GM21529 (cell line): ENCODE data around the gene ATP2B1.
A peak's percentile ranks its signal among the peaks of the same experiment; 100 is the strongest.
"Not testable (repeated sequence)": the region's sequence is repeated elsewhere in the genome, so short reads cannot be mapped to it uniquely, and the experiment has no call there.

Experiments
- ATAC-seq: cut with Tn5 transposase; IDR thresholded peaks from one replicate; pipeline ENCODE4 v1.9.1; 2021; ENCODE audit not compliant: unreplicated experiment

ATP2B1 gene

DNA sequence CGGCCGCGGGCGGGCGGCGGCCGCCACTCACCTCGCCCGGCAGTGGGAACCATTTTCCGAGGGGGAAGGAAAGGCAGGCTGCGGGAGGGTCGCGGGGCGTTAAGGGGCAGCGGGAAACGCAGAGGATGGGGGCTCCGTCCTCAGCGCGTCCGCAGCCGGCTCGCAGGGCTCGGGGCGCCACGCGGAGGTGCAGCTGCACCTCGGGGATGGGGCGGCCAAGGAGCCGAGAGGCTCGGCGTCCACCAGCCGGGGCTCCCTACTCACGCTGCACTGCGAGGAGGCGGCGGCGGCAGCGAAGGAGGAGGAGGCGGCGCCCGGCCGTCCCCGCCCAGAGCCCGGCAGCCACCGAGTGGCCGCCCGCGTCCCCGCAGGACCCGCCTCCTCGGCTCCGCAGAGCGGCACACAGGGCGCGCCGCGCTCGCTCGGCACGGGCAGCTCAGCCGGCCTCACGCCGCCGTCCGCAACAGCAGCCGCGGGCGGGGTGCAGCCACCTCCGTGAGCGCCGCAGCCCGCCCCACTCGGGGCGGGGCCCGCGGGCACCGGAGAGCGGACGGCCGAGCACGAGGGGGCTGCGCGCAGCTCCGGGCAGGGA lies at the start of gene ATP2B1:
Gene ATP2B1 (minus strand): TSS at position 274 of the 592 bp plus-strand sequence. CDS start 52,952 bp downstream, outside the sequence.
- ATAC-seq = peak; percentile 55

DNA sequence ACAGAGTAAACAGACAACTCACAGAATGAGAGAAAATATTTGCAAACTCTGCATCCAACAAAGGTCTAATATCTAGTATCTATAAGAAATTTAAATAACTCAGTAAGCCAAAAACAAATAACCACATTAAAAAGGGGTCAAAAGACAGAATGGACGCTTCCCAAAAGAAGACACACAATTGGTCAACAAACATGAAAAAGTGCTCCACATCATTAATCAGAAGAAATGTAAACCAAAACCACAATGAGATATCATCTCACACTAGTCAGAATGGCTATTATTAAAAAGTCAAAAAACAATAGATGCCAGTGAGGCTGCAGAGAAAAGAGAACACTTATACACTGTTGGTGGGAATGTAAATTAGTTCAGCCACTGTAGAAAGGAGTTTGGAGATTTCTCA lies 49.3 kb upstream of the ATP2B1 start:
- ATAC-seq = not testable (repeated sequence)

DNA sequence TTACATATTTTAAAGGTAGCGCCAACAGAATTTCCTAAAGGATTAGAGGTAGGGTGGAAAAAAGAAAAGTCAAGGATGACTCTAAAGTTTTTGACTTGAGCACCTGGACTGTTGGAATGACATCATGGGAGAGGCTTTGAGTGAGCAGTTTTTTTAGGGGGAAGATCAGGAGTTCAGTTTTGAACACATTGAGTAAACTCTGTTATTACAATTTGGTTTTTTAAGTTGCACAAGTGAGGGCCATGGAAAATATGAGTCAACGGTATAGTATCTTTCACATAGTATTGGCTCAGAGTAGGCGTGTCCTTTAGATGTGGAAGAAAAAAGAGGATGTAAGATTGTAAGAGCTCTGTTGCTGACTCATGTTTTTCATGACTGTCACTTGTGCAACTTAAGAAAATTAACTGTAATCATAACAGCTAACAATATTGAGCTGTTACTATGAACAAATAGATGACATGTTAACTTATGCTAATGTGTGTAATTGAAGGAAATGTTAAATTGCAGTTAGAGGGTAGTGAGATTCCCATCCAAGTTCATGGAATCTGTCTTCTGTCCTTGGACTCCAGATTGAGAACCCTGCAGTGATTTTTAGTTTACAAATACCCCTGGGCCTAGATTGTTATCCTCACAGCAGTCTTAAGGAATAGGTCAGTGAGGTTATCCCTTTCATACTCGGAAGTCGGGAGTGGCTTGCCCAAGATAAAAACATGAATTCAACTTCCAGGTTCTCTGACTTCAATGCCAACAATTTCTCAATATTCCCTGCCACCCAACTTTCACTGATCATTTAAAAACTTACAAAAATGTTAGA lies 48.2 kb upstream of the ATP2B1 start:
- peak; percentile 95 for ATAC-seq

DNA sequence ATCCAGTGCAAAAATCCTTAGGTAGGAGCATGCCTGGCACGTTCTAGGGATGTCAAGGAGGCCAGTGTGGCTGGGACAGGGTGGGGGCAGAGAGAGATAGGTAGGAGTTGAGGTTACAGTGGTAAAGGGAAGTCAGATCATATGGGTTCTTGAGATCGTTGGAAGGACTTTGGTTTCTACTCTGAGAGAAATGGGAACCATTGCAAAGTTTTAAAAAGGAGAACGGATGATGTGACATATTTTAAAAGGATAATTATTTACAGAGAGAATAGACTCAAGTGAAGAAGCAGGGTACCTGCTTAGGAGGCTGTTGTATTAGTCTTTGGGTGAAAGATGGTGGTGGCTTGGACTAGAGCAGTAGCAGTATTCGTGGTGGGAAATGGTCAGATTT lies 47.6 kb upstream of the ATP2B1 start:
- ATAC-seq = peak; percentile 10

DNA sequence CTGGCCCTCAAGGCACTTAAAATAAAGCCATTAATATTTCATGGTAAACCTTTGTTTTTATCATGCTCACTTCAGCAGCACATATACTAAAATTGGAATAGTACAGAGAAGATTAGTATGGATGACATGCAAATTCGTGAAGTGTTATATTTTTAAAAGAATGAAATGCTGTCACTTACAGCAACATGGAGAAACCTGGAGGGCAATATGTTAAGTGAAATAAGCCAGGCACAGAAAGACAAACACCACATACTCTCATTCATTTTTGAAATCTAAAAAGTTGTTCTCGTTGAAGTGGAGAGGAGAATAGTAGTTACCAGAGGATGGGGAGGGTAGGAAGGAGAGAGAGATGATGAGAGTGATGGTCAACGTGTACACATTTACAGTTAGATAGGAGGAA lies 45.4 kb upstream of the ATP2B1 start:
- ATAC-seq = no peak

DNA sequence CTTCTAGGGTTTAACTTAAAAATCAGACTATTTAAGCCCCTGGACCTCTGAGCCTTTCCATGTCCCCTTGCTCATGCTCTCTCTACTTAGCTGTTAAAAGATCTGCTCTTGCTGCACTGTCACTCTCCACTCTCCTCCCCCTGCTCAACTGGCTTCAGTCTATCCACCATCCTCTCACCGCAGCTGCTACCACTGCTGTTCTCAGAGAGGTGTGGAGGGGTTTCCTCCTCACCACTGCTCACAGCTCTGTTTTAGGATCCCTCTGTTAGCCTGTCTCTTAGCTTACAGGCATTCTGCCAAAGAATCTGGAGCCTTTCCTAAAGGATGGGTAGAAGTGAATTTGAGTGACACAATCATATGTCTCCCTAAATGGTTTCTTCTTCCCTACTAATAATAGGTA lies 43.7 kb upstream of the ATP2B1 start:
- ATAC-seq = no peak

DNA sequence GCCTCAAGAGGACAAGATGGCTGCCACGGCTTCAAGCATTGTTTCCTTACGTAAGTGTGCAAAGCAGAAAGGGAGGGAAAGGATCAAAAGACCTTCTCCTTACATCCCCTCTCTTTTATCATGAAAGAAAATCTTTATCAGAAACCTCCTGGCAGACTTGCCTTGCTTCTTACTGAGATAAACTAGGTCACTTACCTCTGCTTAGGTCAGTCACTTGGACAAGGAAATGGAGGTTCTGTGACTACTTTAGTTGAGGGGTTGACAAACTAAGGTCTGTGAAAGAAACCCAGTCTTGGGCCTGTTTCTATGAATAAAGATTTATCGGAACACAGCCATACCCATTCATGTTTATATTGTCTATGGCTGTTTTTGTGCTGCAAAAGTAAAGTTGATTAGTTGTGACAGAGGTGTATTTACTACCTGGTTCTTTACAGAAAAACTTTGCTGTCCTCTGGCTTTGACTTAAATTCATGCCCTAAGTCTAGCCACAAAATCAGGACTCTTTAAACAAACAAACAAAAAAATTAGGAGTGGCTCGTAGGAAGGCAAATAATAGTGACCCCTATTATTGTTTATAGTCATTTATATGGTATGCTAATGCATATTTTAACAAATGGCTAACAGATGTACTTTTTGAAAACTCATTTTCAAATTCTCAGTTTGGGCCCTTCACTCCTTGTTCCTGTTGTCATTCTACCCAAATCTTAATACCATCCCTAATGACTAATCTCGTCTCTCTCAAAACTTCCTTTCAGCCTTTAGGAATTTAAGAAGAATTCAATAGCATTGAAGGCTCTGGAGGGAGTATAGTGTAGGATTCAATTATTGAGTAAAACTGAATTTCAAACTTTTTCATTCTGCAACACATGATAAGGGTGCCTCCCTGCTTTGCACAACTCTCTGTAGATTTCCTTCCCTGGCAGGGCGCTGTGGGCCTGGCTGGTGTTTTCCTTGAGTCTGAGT lies 42.0 kb upstream of the ATP2B1 start:
- ATAC-seq = no peak

DNA sequence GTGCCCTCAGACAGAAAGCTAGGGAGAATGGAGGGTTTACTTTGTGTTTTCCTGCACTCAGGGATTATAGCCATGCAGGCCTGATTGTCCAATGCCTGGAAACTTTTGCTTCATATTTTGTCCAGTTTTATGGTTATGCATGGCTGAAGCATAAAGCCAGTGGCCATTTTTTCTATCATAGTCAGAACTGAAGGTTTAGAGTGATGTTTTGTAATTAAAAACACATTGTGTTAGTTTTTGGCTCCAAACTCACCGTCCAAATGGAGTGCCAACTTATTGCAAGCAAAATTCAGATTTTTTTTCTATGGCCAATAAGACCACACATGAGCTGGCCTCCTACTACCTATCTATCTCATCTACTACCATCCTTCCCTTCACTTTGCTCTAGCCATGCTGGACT lies 40.2 kb upstream of the ATP2B1 start:
- ATAC-seq = no peak

DNA sequence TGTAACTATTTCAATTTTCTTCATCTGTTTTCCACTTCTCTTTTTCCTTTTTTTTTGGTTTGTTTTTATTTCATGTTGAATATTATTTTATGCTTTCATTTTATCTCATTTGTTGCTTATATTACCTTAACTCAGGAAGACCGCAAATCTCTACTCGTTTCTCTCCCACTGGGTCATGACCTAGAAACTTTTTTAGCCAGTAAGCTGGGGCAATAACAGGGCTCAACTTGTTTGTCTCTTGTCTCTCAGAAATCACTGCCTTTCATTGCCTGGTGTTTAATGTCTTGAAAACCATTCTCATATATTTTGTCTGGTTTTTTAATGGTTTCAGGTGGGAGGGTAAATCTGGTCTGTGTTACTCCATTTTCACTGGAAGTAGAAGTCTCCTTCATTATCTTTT lies 36.6 kb upstream of the ATP2B1 start:
- no peak for ATAC-seq

DNA sequence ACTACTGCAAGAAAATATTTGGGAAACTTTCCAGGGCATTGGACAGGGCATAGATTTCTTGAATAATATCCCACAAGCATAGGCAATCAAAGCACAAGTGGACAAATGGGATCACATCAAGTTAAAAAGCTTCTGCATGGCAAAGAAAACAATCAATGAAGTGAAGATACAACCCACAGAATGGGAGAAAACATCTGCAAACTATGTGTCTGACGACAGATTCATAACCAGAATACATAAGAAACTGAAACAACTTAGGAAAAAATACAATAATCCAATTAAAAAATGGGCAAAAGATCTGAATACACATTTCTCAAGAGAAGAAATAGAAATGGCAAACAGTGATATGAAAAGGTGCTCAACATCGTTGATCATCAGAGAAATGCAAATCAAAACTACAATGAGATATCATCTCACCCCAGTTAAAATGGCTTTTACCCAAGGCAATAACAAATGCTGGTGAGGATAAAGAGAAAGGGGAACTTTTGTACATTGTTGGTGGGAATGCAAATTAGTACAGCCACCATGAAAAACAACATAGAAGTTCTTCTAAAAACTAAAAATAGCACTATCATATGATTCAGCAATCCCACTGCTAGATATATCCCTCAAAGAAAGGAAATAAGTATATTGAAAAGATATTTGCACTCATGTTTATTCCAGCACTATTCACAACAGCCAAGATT lies 33.8 kb upstream of the ATP2B1 start:
- ATAC-seq = no peak

DNA sequence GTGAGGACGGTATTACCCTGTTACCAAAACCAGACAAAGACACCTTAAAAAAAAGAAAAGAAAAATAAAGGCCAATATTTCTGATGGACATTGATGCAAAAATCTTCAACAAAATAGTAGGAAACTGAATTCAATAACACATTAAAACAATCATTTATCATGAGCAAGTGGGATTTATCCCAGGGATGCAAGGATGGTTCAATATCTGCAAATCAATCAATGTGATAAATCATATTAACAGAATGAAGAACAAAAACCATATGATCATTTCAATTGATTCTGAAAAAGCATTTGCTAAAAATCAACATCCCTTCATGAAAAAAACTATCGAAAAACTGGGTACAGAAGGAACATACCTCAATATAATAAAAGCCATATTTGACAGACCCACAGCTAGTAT lies 32.3 kb upstream of the ATP2B1 start:
- ATAC-seq = no peak

DNA sequence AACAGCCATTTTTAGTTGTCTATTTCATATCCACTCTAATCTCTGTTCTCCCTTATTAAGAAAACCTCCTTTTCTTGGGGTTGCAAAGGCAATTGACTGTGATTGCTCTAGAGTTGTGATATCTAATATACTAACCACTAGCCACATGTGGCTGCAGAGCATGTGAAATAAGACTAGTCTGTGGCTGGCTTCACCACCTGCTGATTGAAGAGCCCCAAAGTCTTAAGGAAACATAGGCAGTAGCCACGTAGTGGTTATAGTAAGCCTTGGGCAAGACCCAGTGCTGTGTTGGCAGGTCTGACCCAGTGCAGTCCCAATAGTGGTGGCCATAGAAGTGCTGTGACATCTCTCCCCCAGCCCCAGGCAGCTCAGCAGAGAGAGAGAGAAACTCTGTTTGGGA lies 28.4 kb upstream of the ATP2B1 start:
- no peak for ATAC-seq

DNA sequence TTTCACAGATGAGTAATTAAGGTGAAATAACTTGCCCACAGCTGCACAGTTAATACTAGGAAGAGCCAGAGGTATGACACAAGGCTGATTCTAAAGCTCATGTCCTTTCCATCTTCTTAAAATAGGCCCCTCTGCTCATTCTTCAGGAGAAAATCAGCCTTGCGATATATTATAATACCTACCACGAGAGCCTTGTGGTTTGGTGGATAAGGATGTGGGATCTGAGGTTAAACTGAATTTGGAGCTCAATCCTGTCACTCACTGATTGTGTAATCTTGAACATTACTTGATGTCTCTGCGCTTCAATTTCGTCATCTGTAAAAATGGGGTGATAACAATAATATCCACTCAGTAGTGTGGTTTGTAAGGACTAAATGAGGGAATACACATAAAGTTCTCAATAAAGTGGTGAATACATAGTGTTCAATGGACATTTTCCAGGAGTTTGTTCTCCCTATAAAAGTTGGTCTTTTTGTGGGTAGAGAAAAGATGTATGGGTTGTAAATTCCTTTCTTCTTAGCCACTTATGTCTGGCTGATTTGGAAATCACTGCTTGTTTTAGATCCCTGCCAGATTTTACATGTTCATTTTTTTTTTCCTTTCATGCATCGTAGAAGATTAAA lies 25.1 kb upstream of the ATP2B1 start:
- no peak for ATAC-seq

DNA sequence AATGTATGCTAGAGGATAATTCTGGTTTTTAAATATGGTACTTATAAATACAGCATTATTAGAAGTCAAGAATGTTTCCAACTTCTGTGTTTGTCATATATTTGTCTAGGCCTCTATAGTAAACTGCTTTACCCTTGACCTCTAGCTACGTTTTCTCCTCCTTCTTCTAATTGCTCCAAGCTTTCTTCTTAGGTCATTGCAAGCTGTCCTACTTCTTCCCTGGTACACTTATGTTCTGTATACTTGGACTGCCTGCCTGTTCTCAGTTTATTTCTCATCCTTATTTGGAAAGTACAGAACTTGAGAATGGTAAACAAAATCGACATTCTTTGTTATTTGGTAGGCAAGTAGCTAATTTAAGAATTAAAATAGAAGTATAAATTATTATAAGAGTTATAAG lies 23.9 kb upstream of the ATP2B1 start:
- ATAC-seq = no peak

DNA sequence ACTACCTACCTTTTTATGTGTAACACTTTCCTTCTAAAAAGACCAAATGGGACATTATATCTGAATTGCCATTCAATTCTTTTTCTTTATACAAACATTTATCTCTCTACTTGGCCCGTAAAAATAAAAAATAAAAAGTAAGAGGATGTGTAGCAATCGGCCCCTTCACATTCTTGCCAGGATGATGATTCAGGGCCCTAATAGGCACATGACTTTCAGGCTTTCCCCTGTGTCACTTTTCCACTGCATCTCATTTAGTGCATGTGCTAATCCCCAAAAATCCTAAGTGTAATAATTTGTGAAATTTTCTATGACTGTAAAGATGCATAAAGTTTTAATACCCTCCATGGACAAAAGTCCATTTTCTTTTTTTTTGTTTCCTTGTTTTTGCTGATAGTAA lies 23.0 kb upstream of the ATP2B1 start:
- ATAC-seq = no peak

DNA sequence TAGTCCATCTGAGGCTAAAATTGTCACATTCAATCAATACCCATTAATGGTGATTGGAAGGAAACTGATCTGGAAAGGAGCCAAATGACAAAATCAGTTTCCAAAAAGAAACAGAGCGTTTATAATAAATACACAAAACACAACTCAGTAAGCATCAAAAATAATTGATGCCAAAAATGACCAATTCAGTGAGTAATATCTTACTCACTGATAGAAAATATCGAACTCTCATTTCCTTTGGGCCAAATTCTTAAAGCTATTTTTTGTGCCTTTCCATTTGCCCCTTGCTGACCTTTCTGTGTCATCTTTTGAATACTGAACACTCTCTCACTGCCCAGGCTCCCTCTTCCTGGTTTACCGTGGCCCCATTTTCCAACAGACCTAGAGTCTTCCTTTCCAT lies 22.5 kb upstream of the ATP2B1 start:
- no peak for ATAC-seq

DNA sequence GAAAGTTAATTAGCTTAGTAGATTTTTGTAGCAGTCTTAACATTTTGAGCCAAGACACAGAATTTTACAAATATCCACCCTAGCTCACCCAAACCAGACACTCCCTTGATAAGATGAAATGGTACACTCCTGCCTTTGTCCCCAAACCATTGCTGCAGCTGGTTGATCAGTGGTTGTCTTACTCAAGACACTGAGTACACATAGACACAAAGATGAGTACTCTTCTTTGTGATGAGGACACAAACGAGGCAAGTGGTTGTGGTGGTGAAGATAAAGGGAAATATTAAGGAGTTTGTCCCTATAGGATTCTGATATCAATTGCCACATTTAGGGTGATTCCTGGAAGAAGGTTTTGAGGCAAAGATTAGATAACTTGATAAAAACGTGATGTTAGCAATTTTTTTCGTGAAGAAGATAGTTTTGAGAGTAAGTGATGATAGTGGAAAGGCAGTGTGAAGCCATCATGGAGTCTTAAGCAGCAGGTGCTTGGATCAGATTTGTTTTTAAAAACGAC lies 21.4 kb upstream of the ATP2B1 start:
- ATAC-seq = no peak

DNA sequence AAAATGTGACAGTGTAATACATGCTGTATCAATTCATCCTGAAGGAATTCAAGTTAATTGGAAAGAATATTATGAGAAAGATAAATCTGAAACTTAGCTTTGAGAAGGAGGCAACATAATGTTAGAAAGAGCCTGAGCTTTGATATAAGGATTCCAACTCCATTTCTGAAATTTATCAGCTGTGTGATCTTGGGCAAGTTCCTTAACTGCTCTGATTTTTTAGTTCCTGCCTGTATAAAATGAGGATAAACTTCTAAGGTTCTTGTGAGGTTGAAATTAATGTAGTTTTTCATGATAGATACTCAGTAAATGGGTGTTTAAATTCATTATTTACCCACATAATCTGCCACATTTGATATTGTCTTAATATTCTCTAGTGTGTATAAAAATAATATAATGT lies 14.6 kb upstream of the ATP2B1 start:
- no peak for ATAC-seq

DNA sequence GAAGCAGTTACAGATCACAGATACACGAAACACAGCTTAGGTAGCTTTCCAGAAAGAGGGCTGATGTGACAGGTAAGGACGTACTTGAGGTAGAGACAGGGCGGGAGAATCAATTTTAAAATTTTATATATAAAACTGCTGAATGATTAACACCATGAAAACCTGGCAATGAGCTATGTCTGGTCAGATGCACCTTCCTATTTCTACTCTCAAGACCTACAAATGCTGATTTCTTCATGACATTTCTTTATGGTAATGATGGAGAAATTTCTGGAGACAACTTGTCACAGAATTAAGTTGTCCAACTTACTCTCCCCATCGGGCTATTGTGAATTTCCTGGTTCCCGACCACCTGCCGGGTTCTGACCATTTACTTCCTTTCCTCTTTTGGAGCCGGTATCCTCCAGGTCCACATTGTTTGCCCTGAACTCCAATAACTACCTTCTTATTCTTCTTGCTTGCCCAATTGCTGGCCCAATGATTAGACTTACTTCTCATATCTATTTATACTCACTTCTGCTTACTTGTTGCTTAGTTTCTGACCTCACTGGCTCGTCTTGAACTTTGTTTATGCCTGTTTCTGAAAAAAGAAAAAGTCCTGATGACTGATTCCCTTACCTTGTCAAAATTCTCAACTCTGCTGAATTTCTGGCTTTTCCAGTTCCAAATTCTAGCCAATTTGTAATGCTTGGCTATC lies 12.8 kb upstream of the ATP2B1 start:
- peak; percentile 97 for ATAC-seq
